HepG2 (cell line): Measurements from ENCODE around the gene HSD11B1L. TPM values are rescaled to one million over a fixed set of nuclear protein-coding genes. Genes with fewer than 3 reads are reported as not detected.

ENCODE experiments used
- ARHGAP35 ChIP-seq: sonication (generic); formaldehyde crosslinking; IDR thresholded peaks from 2 replicates; pipeline ENCODE4 v1.9.0; 2022; ENCODE audit warnings: mild to moderate bottlenecking, inconsistent platforms, moderate library complexity, missing genetic modification reagents, borderline replicate concordance
- CEBPG ChIP-seq: IDR thresholded peaks from 2 replicates; pipeline ENCODE4 v1.6.1; 2016
- DR1 ChIP-seq: sonication (generic); formaldehyde crosslinking; IDR thresholded peaks from 2 replicates; pipeline ENCODE4 v1.8.0; 2021; ENCODE audit warnings: mild to moderate bottlenecking, missing genetic modification reagents, inconsistent platforms
- MEIS1 ChIP-seq: sonication (generic); formaldehyde crosslinking; IDR thresholded peaks from 2 replicates; pipeline ENCODE4 v1.9.0; 2021; ENCODE audit warnings: mild to moderate bottlenecking, missing genetic modification reagents, moderate library complexity, borderline replicate concordance
- NFE2 ChIP-seq: sonication (generic); formaldehyde crosslinking; IDR thresholded peaks from 2 replicates; pipeline ENCODE4 v1.4.0; 2020; ENCODE audit warnings: missing genetic modification reagents
- POLR2A ChIP-seq, 2 experiments: IDR thresholded peaks; 2 replicates each; pipeline ENCODE4 v1.6.1; 2011; ENCODE audit warnings: low read depth in 2 of 2, low read length in 2 of 2, mild to moderate bottlenecking in 1 of 2, moderate library complexity in 1 of 2; ENCODE audit not compliant: insufficient read depth in 1 of 2
- ZC3H4 ChIP-seq: sonication (generic); formaldehyde crosslinking; IDR thresholded peaks from 2 replicates; pipeline ENCODE4 v1.4.0; 2020; ENCODE audit warnings: missing genetic modification reagents, borderline replicate concordance
- ZHX2 ChIP-seq, 2 experiments: sonication (generic) in 1 of 2; formaldehyde crosslinking in 1 of 2; IDR thresholded peaks; 2 replicates each; pipeline versions ENCODE4 v1.6.1 to v1.9.0; 2014 to 2022; ENCODE audit warnings: antibody characterized with exemption in 1 of 2, borderline replicate concordance in 1 of 2, inconsistent platforms in 1 of 2, low read depth in 1 of 2, missing genetic modification reagents in 1 of 2
- ZNF205 ChIP-seq: IDR thresholded peaks from 2 replicates; pipeline ENCODE4 v1.6.1; 2018; ENCODE audit warnings: missing biosample characterization, missing genetic modification reagents
- ZNF331 ChIP-seq: sonication (generic); formaldehyde crosslinking; IDR thresholded peaks from 2 replicates; pipeline ENCODE4 v1.4.0; 2020; ENCODE audit warnings: missing genetic modification reagents
- ZNF569 ChIP-seq: sonication (generic); formaldehyde crosslinking; IDR thresholded peaks from 2 replicates; pipeline ENCODE4 v1.5.0; 2020; ENCODE audit warnings: mild to moderate bottlenecking, missing genetic modification reagents, moderate library complexity, borderline replicate concordance
- ZNF709 ChIP-seq: sonication (generic); formaldehyde crosslinking; IDR thresholded peaks from 2 replicates; pipeline ENCODE4 v1.5.0; 2020; ENCODE audit warnings: mild to moderate bottlenecking, missing genetic modification reagents
- polyA plus RNA-seq, 8 experiments: library from polyadenylated mRNA; depleted of rRNA in 3 of 8; stranded (reverse) in 7 of 8; unstranded in 1 of 8; fragments of >200 nt; fragmentation: Illumina TruSeq in 4 of 8; extraction: Trizol in 4 of 8; gene quantifications; 2 replicates each; pipeline versions ENCODE4 v1.2.1 to v1.2.3, GENCODE V29; 2011 to 2016; ENCODE audit warnings: low read depth in 4 of 8, missing spikeins in 1 of 8, mixed read lengths in 1 of 8; ENCODE audit not compliant: insufficient read depth in 1 of 8
- total RNA-seq, 5 experiments: library from RNA; depleted of rRNA; stranded (reverse); fragments of >200 nt; fragmentation: Illumina TruSeq; extraction: Trizol; gene quantifications; 2 replicates each; pipeline ENCODE4 v1.2.3, GENCODE V29; 2016; ENCODE audit warnings: low read depth in 1 of 5

Gene HSD11B1L
- total and polyA plus RNA-seq, 2 of the 13 experiments (the other 11 are each of a cell fraction or from before 2014, with no cell fraction given), result 2.8 to 3.9 TPM

- TF ChIP-seq ZHX2 (IDR thresholded peaks at IDR 0.05; ENCODE audit: low read depth) (no peak), ZHX2 (CRISPR knock-in tag; IDR thresholded peaks at IDR 0.05; ENCODE audit: borderline replicate concordance) (0 out of 2 replicates have a peak, but pooled peaks have one; percentile 28), CEBPG (peak; percentile 56; the same call in 1 of the 2 replicates), ZNF331 (CRISPR knock-in tag) (0 out of 2 replicates have a peak, but pooled peaks have one; percentile 14), ARHGAP35 (no peak), ZC3H4 (peak; percentile 52; the same call in 1 of the 2 replicates), DR1 (CRISPR knock-in tag) (no peak), ZNF569 (no peak), MEIS1 (no peak), NFE2 (no peak), ZNF709 (CRISPR knock-in tag) (0 out of 2 replicates have a peak, but pooled peaks have one; percentile 35), POLR2A (IDR thresholded peaks at IDR 0.05; ENCODE audit: insufficient read depth in 1 of 2, low read depth in 2 of 2, low read length in 2 of 2) (0 out of 4 replicates have a peak, but pooled peaks of 1 of the 2 experiments have one; percentile 9), ZNF205 (CRISPR knock-in tag) (no peak)
These were observed 38.6 kb downstream of the HSD11B1L start (continued) for GRCh38 chr19:5719274-5719960.
